ENCODE data around the gene RHNO1.

The RHNO1 gene

GRCh38 chr12:2902272-2902880, 25.4 kb downstream of the RHNO1 start:
- DNase-seq (ENCODE audit: low spot score): no peak

- no peak for DNase-seq (ENCODE audit: low spot score)
Measured at GRCh38 chr12:2904260-2904659, 27.2 kb downstream of the RHNO1 start.

- no peak for DNase-seq (ENCODE audit: low spot score)
Measured at GRCh38 chr12:2912216-2912575, 35.2 kb downstream of the RHNO1 start.

- DNase-seq (ENCODE audit: low spot score): no peak
Measured at GRCh38 chr12:2919249-2919648, 42.2 kb downstream of the RHNO1 start.

DNA sequence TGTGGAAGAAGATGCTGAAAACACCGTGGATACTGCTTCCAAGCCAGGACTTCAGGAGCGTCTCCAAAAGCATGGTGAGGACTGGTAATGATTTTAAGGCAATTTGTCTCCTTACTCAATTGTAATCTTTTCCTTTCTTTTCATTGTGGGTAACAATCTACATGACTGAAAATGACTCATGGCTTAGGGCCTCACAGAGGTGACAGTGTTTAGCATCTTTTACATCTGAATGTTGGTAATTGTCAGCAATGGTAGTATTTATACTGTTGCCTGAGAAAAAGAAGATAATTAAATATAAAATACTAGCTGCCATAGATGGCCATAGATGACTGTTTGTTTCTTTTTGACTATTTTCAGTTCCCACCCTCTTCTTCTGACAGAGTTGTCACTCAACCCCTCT, 45.3 kb downstream of the RHNO1 start:
- DNase-seq (ENCODE audit: low spot score): no peak

DNA sequence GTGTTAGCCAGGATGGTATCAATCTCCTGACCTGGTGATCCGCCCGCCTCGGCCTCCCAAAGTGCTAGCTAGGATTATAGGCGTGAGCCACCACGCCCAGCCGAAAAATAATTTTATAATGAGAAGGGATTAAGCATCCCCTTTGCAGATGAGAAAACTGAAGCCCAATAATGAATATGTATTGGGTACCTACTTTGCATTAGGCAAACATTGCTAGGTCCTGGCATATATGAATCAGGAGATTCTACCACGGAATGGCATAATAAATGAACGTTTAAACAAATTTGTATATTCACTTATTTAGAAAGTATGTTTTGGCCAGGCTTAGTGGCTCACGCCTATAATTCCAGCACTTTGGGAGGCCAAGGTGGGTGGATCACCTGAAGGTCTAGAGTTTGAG, 46.0 kb downstream of the RHNO1 start:
- DNase-seq (ENCODE audit: low spot score): no peak

- DNase-seq (ENCODE audit: low spot score): no peak
Measured at GRCh38 chr12:2924019-2924418, 47.0 kb downstream of the RHNO1 start.

GRCh38 chr12:2925322-2925995, 48.4 kb downstream of the RHNO1 start:
- DNase-seq (ENCODE audit: low spot score): no peak

DNA sequence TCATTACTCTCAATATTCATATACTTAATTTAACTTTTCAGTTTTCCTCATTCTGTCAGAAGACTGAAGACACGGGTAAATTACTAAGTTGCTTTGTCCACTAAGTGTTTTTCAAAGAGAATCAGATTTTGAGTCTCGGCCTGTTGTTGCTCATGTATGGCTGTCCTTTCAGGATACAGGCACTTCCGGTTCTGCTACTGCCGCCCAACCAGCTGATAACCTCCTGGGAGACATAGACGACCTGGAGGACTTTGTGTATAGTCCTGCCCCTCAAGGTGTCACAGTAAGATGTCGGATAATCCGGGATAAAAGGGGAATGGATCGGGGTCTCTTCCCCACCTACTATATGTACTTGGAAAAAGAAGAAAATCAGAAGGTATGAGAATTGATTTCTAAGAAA, 53.8 kb downstream of the RHNO1 start:
- no peak for DNase-seq (ENCODE audit: low spot score)

DNA sequence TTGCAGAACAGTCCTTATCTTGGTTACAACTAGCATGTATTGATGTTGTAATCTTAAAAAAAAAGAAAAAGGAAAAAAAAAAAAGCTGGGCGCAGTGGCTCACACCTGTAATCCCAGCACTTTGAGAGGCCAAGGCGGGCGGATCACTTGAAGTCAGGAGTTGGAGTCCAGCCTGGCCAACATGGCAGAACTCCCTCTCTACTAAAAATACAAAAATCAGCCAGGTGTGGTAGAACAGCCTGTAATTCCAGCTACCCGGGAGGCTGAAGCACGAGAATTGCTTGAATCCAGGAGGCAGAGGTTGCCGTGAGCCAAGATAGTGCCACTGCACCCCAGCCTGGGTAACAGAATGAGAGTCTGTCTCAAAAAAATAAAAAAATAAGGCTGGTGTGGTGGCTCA, 56.6 kb downstream of the RHNO1 start:
- no peak for DNase-seq (ENCODE audit: low spot score)

DNA sequence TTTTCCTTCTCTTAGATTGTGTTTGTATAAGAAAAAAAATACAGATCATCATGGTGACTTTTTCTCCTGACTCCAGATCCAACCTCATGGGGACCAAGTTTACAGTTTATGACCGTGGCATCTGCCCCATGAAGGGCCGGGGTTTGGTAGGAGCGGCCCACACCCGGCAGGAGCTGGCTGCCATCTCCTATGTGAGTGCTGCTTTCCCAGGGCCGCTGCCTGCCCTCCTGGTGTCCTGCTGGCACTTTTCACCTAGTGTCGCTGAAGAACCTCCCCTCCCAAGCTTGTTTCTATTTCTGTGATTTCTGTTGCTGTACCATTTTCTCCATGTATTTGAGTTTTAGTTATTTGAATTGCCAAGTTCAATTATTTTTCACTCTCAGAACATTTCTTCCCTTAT, 57.3 kb downstream of the RHNO1 start:
- no peak for DNase-seq (ENCODE audit: low spot score)

GRCh38 chr12:2936301-2936700, 59.3 kb downstream of the RHNO1 start:
- DNase-seq (ENCODE audit: low spot score): no peak

GRCh38 chr12:2937500-2937899, 60.5 kb downstream of the RHNO1 start:
- DNase-seq (ENCODE audit: low spot score): no peak

Measured in left forelimb (tissue), 1 donor.